GOT3 (cell line): ENCODE data around the gene NEDD4L.

Experiments
- DNase-seq: peaks from one replicate; lab custom pipeline; 2025; ENCODE audit warnings: mixed read lengths; lab: John Stamatoyannopoulos, UW

Gene NEDD4L

GRCh38 chr18:58401191-58401590, 357.2 kb downstream of the NEDD4L start:
- DNase-seq, result no peak

- no peak for DNase-seq
Observed at GRCh38 chr18:58402247-58402646, 358.2 kb downstream of the NEDD4L start.

- no peak for DNase-seq
Observed at GRCh38 chr18:58402951-58403702, 359.1 kb downstream of the NEDD4L start.

- DNase-seq, result no peak
Observed at GRCh38 chr18:58403799-58404455, 359.9 kb downstream of the NEDD4L start.

GRCh38 chr18:58405107-58405898, 361.3 kb downstream of the NEDD4L start:
- no peak for DNase-seq

GRCh38 chr18:58407263-58407648, 363.2 kb downstream of the NEDD4L start:
- DNase-seq, result no peak

- DNase-seq, result no peak
Observed at GRCh38 chr18:58407649-58408407, 363.8 kb downstream of the NEDD4L start.

GRCh38 chr18:58408665-58409064, 364.6 kb downstream of the NEDD4L start:
- DNase-seq, result no peak

GRCh38 chr18:58409802-58410445, 365.9 kb downstream of the NEDD4L start:
- DNase-seq, result no peak

- DNase-seq, result no peak
Observed at GRCh38 chr18:58411323-58411722, 367.3 kb downstream of the NEDD4L start.

GRCh38 chr18:58412844-58413666, 369.0 kb downstream of the NEDD4L start:
- no peak for DNase-seq

- DNase-seq, result no peak
Observed at GRCh38 chr18:58413667-58414628, 369.9 kb downstream of the NEDD4L start.

GRCh38 chr18:58416014-58416703, 372.1 kb downstream of the NEDD4L start:
- no peak for DNase-seq

GRCh38 chr18:58416704-58417683, 373.0 kb downstream of the NEDD4L start:
- no peak for DNase-seq

GRCh38 chr18:58417752-58418151, 373.7 kb downstream of the NEDD4L start:
- DNase-seq, result no peak

GRCh38 chr18:58418361-58418760, 374.3 kb downstream of the NEDD4L start:
- DNase-seq, result no peak

GRCh38 chr18:58419587-58420199, 375.7 kb downstream of the NEDD4L start:
- DNase-seq, result no peak
